ENCODE data around the gene GPR37. TPM values are rescaled to one million over a fixed set of nuclear protein-coding genes. Genes with fewer than 3 reads are reported as not detected.

The GPR37 gene
- total RNA-seq, result 4.3 TPM

- peak; percentile 30 for DNase-seq
These were observed at the start of gene GPR37 for GRCh38 chr7:124765401-124766352. Gene GPR37, minus strand, starts transcription at chr7:124765792. Its CDS starts 816 bp downstream, at chr7:124764976.

- no peak for DNase-seq
These were observed 48.6 kb upstream of the GPR37 start for GRCh38 chr7:124813994-124814798.

- no peak for DNase-seq
These were observed 47.2 kb upstream of the GPR37 start for GRCh38 chr7:124812764-124813163.

- no peak for DNase-seq
These were observed 45.7 kb upstream of the GPR37 start for GRCh38 chr7:124811341-124811740.

GRCh38 chr7:124810605-124811004 is 45.0 kb upstream of the GPR37 start:
- no peak for DNase-seq

- DNase-seq, result no peak
These were observed 42.6 kb upstream of the GPR37 start for GRCh38 chr7:124808206-124808605.

GRCh38 chr7:124801330-124801895 is 35.8 kb upstream of the GPR37 start:
- DNase-seq, result no peak

GRCh38 chr7:124800386-124800785 is 34.8 kb upstream of the GPR37 start:
- no peak for DNase-seq

- DNase-seq, result no peak
These were observed 33.9 kb upstream of the GPR37 start for GRCh38 chr7:124799448-124799847.

- no peak for DNase-seq
These were observed 31.2 kb upstream of the GPR37 start for GRCh38 chr7:124796771-124797170.

GRCh38 chr7:124792696-124793095 is 27.1 kb upstream of the GPR37 start:
- no peak for DNase-seq

GRCh38 chr7:124792002-124792401 is 26.4 kb upstream of the GPR37 start:
- DNase-seq, result no peak

- no peak for DNase-seq
These were observed 25.8 kb upstream of the GPR37 start for GRCh38 chr7:124791426-124791825.

GRCh38 chr7:124790645-124791044 is 25.1 kb upstream of the GPR37 start:
- DNase-seq, result no peak

GRCh38 chr7:124785994-124786393 is 20.4 kb upstream of the GPR37 start:
- no peak for DNase-seq

GRCh38 chr7:124784879-124785818 is 19.6 kb upstream of the GPR37 start:
- peak; percentile 37 for DNase-seq

GRCh38 chr7:124783271-124783670 is 17.7 kb upstream of the GPR37 start:
- DNase-seq, result no peak

GRCh38 chr7:124781907-124782734 is 16.5 kb upstream of the GPR37 start:
- DNase-seq, result no peak

- no peak for DNase-seq
These were observed 15.8 kb upstream of the GPR37 start for GRCh38 chr7:124781418-124781817.

GRCh38 chr7:124780608-124781007 is 15.0 kb upstream of the GPR37 start:
- no peak for DNase-seq

- DNase-seq, result no peak
These were observed 14.5 kb upstream of the GPR37 start for GRCh38 chr7:124780056-124780455.
